HepG2 (cell line): ENCODE measurements around the gene STRN3. TPM values are rescaled to one million over a fixed set of nuclear protein-coding genes. Genes with fewer than 3 reads are reported as not detected.
A peak's percentile ranks its signal among the peaks of the same experiment; 100 is the strongest.

Experiments used
- ELK4 ChIP-seq: sonication (generic); formaldehyde crosslinking; IDR thresholded peaks from 2 replicates; pipeline ENCODE4 v1.9.0; 2021; ENCODE audit warnings: missing genetic modification reagents, borderline replicate concordance
- GTF3A ChIP-seq: sonication (generic); formaldehyde crosslinking; conservative IDR thresholded peaks from 2 replicates; pipeline ENCODE4 v1.4.0; 2020; ENCODE audit warnings: mild to moderate bottlenecking, missing genetic modification reagents
- HCFC1 ChIP-seq: fragments of 150-350 bp; IDR thresholded peaks from 2 replicates; pipeline ENCODE4 v1.6.1; 2014; ENCODE audit warnings: low read depth, low read length
- KLF12 ChIP-seq: sonication (generic); formaldehyde crosslinking; IDR thresholded peaks from 2 replicates; pipeline ENCODE4 v1.4.0; 2020; ENCODE audit warnings: missing genetic modification reagents, borderline replicate concordance
- MIXL1 ChIP-seq: IDR thresholded peaks from 2 replicates; pipeline ENCODE4 v1.6.1; 2016
- NFIC ChIP-seq: IDR thresholded peaks from 2 replicates; pipeline ENCODE4 v1.6.1; 2012; ENCODE audit warnings: mild to moderate bottlenecking, low read length, inconsistent platforms
- PITX1 ChIP-seq: sonication (generic); formaldehyde crosslinking; IDR thresholded peaks from 2 replicates; pipeline ENCODE4 v1.5.1; 2020; ENCODE audit warnings: mild to moderate bottlenecking, missing genetic modification reagents
- RFX1 ChIP-seq: fragments of 450-650 bp; IDR thresholded peaks from 2 replicates; pipeline ENCODE4 v1.6.1; 2017
- SMARCC2 ChIP-seq: fragments of 450-650 bp; IDR thresholded peaks from 2 replicates; pipeline ENCODE4 v1.6.1; 2017; ENCODE audit warnings: antibody characterized with exemption, mild to moderate bottlenecking
- ZMAT3 ChIP-seq: sonication (generic); formaldehyde crosslinking; conservative IDR thresholded peaks from 2 replicates; pipeline ENCODE4 v1.7.0; 2021; ENCODE audit warnings: missing genetic modification reagents
- ZNF234 ChIP-seq: sonication (generic); formaldehyde crosslinking; conservative IDR thresholded peaks from 2 replicates; pipeline ENCODE4 v1.5.1; 2020; ENCODE audit warnings: mild to moderate bottlenecking, missing genetic modification reagents
- ZNF235 ChIP-seq: sonication (generic); formaldehyde crosslinking; IDR thresholded peaks from 2 replicates; pipeline ENCODE4 v1.8.1; 2023; ENCODE audit warnings: mild to moderate bottlenecking, missing genetic modification reagents, borderline replicate concordance
- ZNF576 ChIP-seq: sonication (generic); formaldehyde crosslinking; IDR thresholded peaks from 2 replicates; pipeline ENCODE4 v1.4.0; 2020; ENCODE audit warnings: mild to moderate bottlenecking, missing genetic modification reagents
- ZNF660 ChIP-seq: sonication (generic); formaldehyde crosslinking; IDR thresholded peaks from 2 replicates; pipeline ENCODE4 v1.5.1; 2020; ENCODE audit warnings: mild to moderate bottlenecking, low read depth, missing genetic modification reagents, borderline replicate concordance
- ZNF670 ChIP-seq: sonication (generic); formaldehyde crosslinking; IDR thresholded peaks from 2 replicates; pipeline ENCODE4 v1.8.0; 2022; ENCODE audit warnings: mild to moderate bottlenecking, missing genetic modification reagents, borderline replicate concordance
- polyA plus RNA-seq, 8 experiments: library from polyadenylated mRNA; depleted of rRNA in 3 of 8; stranded (reverse) in 7 of 8; unstranded in 1 of 8; fragments of >200 nt; fragmentation: Illumina TruSeq in 4 of 8; extraction: Trizol in 4 of 8; gene quantifications; 2 replicates each; pipeline versions ENCODE4 v1.2.1 to v1.2.3, GENCODE V29; 2011 to 2016; ENCODE audit warnings: low read depth in 4 of 8, missing spikeins in 1 of 8, mixed read lengths in 1 of 8; ENCODE audit not compliant: insufficient read depth in 1 of 8
- total RNA-seq, 5 experiments: library from RNA; depleted of rRNA; stranded (reverse); fragments of >200 nt; fragmentation: Illumina TruSeq; extraction: Trizol; gene quantifications; 2 replicates each; pipeline ENCODE4 v1.2.3, GENCODE V29; 2016; ENCODE audit warnings: low read depth in 1 of 5
- TF ChIP-seq, protein P1 (sequence below): sonication (generic); formaldehyde crosslinking; IDR thresholded peaks from 2 replicates; pipeline ENCODE4 v1.5.1; 2020; ENCODE audit warnings: mild to moderate bottlenecking, missing genetic modification reagents
- TF ChIP-seq, protein P2 (sequence below): sonication (generic); formaldehyde crosslinking; IDR thresholded peaks from 2 replicates; pipeline ENCODE4 v1.5.0; 2020; ENCODE audit warnings: mild to moderate bottlenecking, missing genetic modification reagents, borderline replicate concordance

Gene STRN3
- total and polyA plus RNA-seq, 2 of the 13 experiments (the other 11 are each of a cell fraction or from before 2014, with no cell fraction given), result 49.4 to 123 TPM

- TF ChIP-seq, protein P1, sequence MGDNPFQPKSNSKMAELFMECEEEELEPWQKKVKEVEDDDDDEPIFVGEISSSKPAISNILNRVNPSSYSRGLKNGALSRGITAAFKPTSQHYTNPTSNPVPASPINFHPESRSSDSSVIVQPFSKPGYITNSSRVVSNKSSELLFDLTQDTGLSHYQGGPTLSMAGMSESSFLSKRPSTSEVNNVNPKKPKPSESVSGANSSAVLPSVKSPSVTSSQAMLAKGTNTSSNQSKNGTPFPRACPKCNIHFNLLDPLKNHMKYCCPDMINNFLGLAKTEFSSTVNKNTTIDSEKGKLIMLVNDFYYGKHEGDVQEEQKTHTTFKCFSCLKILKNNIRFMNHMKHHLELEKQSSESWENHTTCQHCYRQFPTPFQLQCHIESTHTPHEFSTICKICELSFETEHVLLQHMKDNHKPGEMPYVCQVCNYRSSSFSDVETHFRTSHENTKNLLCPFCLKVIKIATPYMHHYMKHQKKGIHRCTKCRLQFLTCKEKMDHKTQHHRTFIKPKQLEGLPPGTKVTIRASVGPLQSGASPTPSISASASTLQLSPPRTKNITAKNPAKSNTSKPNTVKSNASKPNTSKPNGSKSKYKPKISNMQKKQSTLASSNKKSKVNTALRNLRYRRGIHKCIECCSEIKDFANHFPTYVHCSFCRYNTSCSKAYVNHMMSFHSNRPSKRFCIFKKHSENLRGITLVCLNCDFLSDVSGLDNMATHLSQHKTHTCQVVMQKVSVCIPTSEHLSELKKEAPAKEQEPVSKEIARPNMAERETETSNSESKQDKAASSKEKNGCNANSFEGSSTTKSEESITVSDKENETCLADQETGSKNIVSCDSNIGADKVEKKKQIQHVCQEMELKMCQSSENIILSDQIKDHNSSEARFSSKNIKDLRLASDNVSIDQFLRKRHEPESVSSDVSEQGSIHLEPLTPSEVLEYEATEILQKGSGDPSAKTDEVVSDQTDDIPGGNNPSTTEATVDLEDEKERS, result 0 out of 2 replicates have a peak, but pooled peaks have one; percentile 21
- TF ChIP-seq ZNF234 (CRISPR knock-in tag) (peak; percentile 80), GTF3A (CRISPR knock-in tag) (0 out of 2 replicates have a peak, but pooled peaks have one; percentile 28), NFIC (no peak), ZNF235 (CRISPR knock-in tag) (peak; percentile 97), PITX1 (peak; percentile 65), KLF12 (CRISPR knock-in tag) (peak; percentile 19), ZMAT3 (no peak), HCFC1 (peak; percentile 19; the same call in 1 of the 2 replicates), MIXL1 (peak; percentile 6; the same call in 1 of the 2 replicates), ZNF660 (CRISPR knock-in tag) (no peak), ZNF670 (peak; percentile 83), RFX1 (no peak), SMARCC2 (no peak), ELK4 (CRISPR knock-in tag) (no peak), ZNF576 (CRISPR knock-in tag) (no peak)
- TF ChIP-seq, protein P2, sequence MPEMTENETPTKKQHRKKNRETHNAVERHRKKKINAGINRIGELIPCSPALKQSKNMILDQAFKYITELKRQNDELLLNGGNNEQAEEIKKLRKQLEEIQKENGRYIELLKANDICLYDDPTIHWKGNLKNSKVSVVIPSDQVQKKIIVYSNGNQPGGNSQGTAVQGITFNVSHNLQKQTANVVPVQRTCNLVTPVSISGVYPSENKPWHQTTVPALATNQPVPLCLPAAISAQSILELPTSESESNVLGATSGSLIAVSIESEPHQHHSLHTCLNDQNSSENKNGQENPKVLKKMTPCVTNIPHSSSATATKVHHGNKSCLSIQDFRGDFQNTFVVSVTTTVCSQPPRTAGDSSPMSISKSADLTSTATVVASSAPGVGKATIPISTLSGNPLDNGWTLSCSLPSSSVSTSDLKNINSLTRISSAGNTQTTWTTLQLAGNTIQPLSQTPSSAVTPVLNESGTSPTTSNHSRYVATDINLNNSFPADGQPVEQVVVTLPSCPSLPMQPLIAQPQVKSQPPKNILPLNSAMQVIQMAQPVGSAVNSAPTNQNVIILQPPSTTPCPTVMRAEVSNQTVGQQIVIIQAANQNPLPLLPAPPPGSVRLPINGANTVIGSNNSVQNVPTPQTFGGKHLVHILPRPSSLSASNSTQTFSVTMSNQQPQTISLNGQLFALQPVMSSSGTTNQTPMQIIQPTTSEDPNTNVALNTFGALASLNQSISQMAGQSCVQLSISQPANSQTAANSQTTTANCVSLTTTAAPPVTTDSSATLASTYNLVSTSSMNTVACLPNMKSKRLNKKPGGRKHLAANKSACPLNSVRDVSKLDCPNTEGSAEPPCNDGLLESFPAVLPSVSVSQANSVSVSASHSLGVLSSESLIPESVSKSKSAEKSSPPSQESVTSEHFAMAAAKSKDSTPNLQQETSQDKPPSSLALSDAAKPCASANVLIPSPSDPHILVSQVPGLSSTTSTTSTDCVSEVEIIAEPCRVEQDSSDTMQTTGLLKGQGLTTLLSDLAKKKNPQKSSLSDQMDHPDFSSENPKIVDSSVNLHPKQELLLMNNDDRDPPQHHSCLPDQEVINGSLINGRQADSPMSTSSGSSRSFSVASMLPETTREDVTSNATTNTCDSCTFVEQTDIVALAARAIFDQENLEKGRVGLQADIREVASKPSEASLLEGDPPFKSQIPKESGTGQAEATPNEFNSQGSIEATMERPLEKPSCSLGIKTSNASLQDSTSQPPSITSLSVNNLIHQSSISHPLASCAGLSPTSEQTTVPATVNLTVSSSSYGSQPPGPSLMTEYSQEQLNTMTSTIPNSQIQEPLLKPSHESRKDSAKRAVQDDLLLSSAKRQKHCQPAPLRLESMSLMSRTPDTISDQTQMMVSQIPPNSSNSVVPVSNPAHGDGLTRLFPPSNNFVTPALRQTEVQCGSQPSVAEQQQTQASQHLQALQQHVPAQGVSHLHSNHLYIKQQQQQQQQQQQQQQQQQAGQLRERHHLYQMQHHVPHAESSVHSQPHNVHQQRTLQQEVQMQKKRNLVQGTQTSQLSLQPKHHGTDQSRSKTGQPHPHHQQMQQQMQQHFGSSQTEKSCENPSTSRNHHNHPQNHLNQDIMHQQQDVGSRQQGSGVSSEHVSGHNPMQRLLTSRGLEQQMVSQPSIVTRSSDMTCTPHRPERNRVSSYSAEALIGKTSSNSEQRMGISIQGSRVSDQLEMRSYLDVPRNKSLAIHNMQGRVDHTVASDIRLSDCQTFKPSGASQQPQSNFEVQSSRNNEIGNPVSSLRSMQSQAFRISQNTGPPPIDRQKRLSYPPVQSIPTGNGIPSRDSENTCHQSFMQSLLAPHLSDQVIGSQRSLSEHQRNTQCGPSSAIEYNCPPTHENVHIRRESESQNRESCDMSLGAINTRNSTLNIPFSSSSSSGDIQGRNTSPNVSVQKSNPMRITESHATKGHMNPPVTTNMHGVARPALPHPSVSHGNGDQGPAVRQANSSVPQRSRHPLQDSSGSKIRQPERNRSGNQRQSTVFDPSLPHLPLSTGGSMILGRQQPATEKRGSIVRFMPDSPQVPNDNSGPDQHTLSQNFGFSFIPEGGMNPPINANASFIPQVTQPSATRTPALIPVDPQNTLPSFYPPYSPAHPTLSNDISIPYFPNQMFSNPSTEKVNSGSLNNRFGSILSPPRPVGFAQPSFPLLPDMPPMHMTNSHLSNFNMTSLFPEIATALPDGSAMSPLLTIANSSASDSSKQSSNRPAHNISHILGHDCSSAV (CRISPR knock-in tag), result peak; percentile 23; the same call in 1 of the 2 replicates
These were observed 657 bp downstream of the STRN3 start, which contains the start of gene AP4S1 (continued) for GRCh38 chr14:31025367-31026076.
